GM21786 (cell line): ENCODE data around the gene MTLN.
"Not testable (repeated sequence)": the region's sequence is repeated elsewhere in the genome, so short reads cannot be mapped to it uniquely, and the experiment has no call there.

ENCODE experiments used
- ATAC-seq: cut with Tn5 transposase; IDR thresholded peaks from one replicate; pipeline ENCODE4 v1.9.1; 2021; ENCODE audit not compliant: unreplicated experiment

Gene MTLN

GRCh38 chr2:110204408-110205385 lies 7.7 kb downstream of the MTLN start, which contains the start of gene NPHP1:
Gene NPHP1 (minus strand): TSS chr2:110205013. CDS start chr2:110204968, 45 bp downstream.
- ATAC-seq: peak; percentile 99

- ATAC-seq: no peak
Observed at GRCh38 chr2:110198016-110198415, 14.3 kb downstream of the MTLN start.

GRCh38 chr2:110197452-110197851 lies 14.9 kb downstream of the MTLN start:
- no peak for ATAC-seq

GRCh38 chr2:110190169-110190568 lies 22.2 kb downstream of the MTLN start:
- not testable (repeated sequence) for ATAC-seq

- ATAC-seq: no peak
Observed at GRCh38 chr2:110182449-110182848, 29.9 kb downstream of the MTLN start.

- no peak for ATAC-seq
Observed at GRCh38 chr2:110180036-110180435, 32.3 kb downstream of the MTLN start.

- no peak for ATAC-seq
Observed at GRCh38 chr2:110173523-110173922, 38.8 kb downstream of the MTLN start.

GRCh38 chr2:110172506-110172905 lies 39.8 kb downstream of the MTLN start:
- no peak for ATAC-seq

- ATAC-seq: no peak
Observed at GRCh38 chr2:110170102-110170501, 42.2 kb downstream of the MTLN start.

- ATAC-seq: no peak
Observed at GRCh38 chr2:110167326-110168000, 44.9 kb downstream of the MTLN start.

GRCh38 chr2:110166266-110166665 lies 46.1 kb downstream of the MTLN start:
- ATAC-seq: no peak
